ENCODE measurements around the gene MTSS2.

Gene MTSS2

DNA sequence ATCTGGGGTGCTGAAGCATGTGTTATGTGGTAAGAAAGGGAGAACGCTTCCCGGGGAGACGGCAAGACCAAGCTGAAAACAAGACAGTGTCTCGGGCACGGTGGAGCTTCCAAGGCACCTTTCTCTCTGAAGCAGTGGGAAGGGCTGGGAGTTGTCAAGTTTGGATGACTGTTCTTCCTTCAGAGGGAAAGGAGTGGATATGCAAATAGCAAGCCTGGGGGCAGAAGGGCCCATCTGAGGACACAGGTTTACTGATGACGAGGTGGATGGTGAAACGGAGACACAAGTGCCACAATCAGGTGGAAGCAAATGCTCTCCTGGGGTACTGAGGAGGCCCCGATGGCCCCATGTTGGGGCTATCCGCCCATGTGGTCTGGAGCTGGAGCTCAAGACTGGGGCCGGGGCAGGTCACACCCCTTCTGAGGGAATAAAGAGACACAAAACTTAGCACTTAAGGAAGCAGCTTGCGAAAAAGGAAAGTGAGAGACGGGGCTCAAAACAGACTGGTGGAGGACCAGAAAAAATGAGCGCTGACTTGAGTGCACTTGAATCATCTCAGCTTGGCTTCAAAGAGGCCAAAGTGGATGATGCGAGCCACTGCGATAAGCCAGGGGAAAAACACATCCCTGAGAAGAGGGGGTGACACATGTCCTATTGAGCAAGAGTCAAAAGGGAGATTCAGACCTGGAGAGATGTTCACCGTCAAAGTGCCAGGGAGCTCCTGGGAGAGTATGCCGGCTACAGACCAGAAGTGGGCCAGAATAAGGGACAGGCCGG lies 34.8 kb upstream of the MTSS2 start:
- Histone ChIP-seq H3K4me2 (peak overlapping the region in 9 of 11 experiments; percentile 31 to 68 (median 49); a peak in 15 of 22 replicates), H3K27ac (no peak overlapping the region), H3K27me3 (no peaks in the 10 kb centered on the region), H3K9me3 (replicated peaks in 1 of 11) (peaks cover 0 to 14% (median 0%) of the 10 kb centered on the region in 11 experiments; a peak in 5 of 22 replicates), H4K20me1 (peaks cover 0 to 100% (median 4%) of the 10 kb centered on the region in 11 experiments; a peak in 11 of 22 replicates), H3K36me3 (peaks cover 13 to 100% (median 49%) of the 10 kb centered on the region in 11 experiments; a peak in 21 of 22 replicates), H3K4me3 (no peak overlapping the region), H3K9ac (no peak overlapping the region), H3K4me1 (peaks cover 30 to 35% (median 34%) of the 10 kb centered on the region in 10 experiments)
- TF ChIP-seq Cebpa-rat (IDR thresholded peaks at IDR 0.05), result no peak

GRCh38 chr16:70717065-70717464 lies 31.2 kb upstream of the MTSS2 start:
- H3K4me1 ChIP-seq, result peaks cover 36 to 70% (median 67%) of the 10 kb centered on the region in 10 experiments
- no peaks in the 10 kb centered on the region for H3K27me3 ChIP-seq
- H3K9ac ChIP-seq, result peak overlapping the region in 2 of 11 experiments; percentile 22 to 47; a peak in 2 of 22 replicates
- H3K36me3 ChIP-seq, result peaks cover 13 to 99% (median 27%) of the 10 kb centered on the region in 11 experiments; a peak in 20 of 22 replicates
- peaks cover 0 to 14% (median 0%) of the 10 kb centered on the region in 11 experiments; a peak in 5 of 22 replicates for H3K9me3 ChIP-seq (replicated peaks in 1 of 11)
- no peak overlapping the region for H3K4me3 ChIP-seq
- peaks cover 0 to 100% (median 9%) of the 10 kb centered on the region in 11 experiments; a peak in 11 of 22 replicates for H4K20me1 ChIP-seq
- H3K4me2 ChIP-seq, result 0 out of 22 replicates have a peak overlapping the region, but pooled peaks of 1 of the 11 experiments have one; percentile 17
- no peak for TF ChIP-seq Cebpa-rat (IDR thresholded peaks at IDR 0.05)
- no peak overlapping the region for H3K27ac ChIP-seq

DNA sequence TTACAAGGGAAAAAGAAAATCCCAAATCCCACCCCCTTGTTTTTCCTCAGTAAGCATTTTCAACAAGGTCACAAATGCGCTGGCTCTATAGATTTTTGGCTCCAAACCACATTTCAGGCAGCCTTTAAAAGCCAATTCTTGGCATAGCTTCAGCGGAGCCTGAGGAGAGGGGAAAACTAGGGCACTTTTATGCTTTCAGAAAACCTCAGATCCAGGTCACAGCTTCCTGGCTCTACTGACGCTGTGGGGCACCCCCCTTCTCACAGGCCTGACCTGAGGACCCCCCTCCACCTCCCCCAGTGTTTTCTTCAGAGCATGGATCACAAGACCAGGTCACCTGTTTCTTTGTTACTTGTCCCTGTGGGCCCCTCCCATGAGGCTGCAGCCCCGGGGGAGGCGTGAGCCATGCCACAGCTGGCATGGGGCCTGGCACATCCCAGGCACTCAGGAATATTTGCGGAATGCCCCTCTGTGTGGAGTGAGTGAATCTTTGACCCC lies 30.1 kb upstream of the MTSS2 start:
- Histone ChIP-seq H4K20me1 (peaks cover 0 to 100% (median 9%) of the 10 kb centered on the region in 11 experiments; a peak in 10 of 22 replicates), H3K9ac (peak overlapping the region in 4 of 11 experiments; percentile 2 to 47 (median 14); a peak in 4 of 22 replicates), H3K36me3 (peaks cover 13 to 99% (median 23%) of the 10 kb centered on the region in 11 experiments; a peak in 20 of 22 replicates), H3K4me1 (peaks cover 32 to 70% (median 58%) of the 10 kb centered on the region in 10 experiments), H3K4me3 (no peak overlapping the region), H3K27me3 (no peaks in the 10 kb centered on the region), H3K4me2 (peak overlapping the region; percentile 1 to 90 (median 73); a peak in 18 of 22 replicates), H3K27ac (0 out of 22 replicates have a peak overlapping the region, but pooled peaks of 1 of the 11 experiments have one; percentile 14), H3K9me3 (replicated peaks in 1 of 11) (peaks cover 0 to 14% (median 0%) of the 10 kb centered on the region in 11 experiments; a peak in 5 of 22 replicates)
- no peak for TF ChIP-seq Cebpa-rat (IDR thresholded peaks at IDR 0.05)

GRCh38 chr16:70715055-70715858 lies 29.4 kb upstream of the MTSS2 start:
- Histone ChIP-seq H3K9ac (peak overlapping the region in 7 of 11 experiments; percentile 2 to 49 (median 9); a peak in 7 of 22 replicates), H3K27me3 (no peaks in the 10 kb centered on the region), H3K4me1 (peaks cover 35 to 70% (median 60%) of the 10 kb centered on the region in 10 experiments), H3K27ac (peak overlapping the region in 7 of 11 experiments; percentile 7 to 55 (median 24); a peak in 11 of 22 replicates), H3K4me3 (no peak overlapping the region), H3K4me2 (peak overlapping the region; percentile 9 to 90 (median 73); a peak in 20 of 22 replicates), H3K36me3 (peaks cover 13 to 99% (median 25%) of the 10 kb centered on the region in 11 experiments; a peak in 20 of 22 replicates), H4K20me1 (peaks cover 0 to 100% (median 9%) of the 10 kb centered on the region in 11 experiments; a peak in 10 of 22 replicates), H3K9me3 (replicated peaks in 1 of 11) (peaks cover 0 to 9% (median 0%) of the 10 kb centered on the region in 11 experiments; a peak in 5 of 22 replicates)
- no peak for TF ChIP-seq Cebpa-rat (IDR thresholded peaks at IDR 0.05)

GRCh38 chr16:70714581-70715054 lies 28.8 kb upstream of the MTSS2 start:
- no peak for TF ChIP-seq Cebpa-rat (IDR thresholded peaks at IDR 0.05)
- Histone ChIP-seq H3K9me3 (replicated peaks in 1 of 11) (peaks cover 0 to 3% (median 0%) of the 10 kb centered on the region in 11 experiments; a peak in 5 of 22 replicates), H3K27me3 (no peaks in the 10 kb centered on the region), H3K27ac (peak overlapping the region in 7 of 11 experiments; percentile 7 to 55 (median 24); a peak in 11 of 22 replicates), H3K36me3 (peaks cover 8 to 99% (median 19%) of the 10 kb centered on the region in 11 experiments; a peak in 20 of 22 replicates), H4K20me1 (peaks cover 0 to 100% (median 9%) of the 10 kb centered on the region in 11 experiments; a peak in 10 of 22 replicates), H3K4me2 (peak overlapping the region; percentile 9 to 90 (median 73); a peak in 20 of 22 replicates), H3K4me1 (peaks cover 41 to 73% (median 65%) of the 10 kb centered on the region in 10 experiments), H3K4me3 (no peak overlapping the region), H3K9ac (peak overlapping the region in 5 of 11 experiments; percentile 4 to 49 (median 9); a peak in 6 of 22 replicates)

DNA sequence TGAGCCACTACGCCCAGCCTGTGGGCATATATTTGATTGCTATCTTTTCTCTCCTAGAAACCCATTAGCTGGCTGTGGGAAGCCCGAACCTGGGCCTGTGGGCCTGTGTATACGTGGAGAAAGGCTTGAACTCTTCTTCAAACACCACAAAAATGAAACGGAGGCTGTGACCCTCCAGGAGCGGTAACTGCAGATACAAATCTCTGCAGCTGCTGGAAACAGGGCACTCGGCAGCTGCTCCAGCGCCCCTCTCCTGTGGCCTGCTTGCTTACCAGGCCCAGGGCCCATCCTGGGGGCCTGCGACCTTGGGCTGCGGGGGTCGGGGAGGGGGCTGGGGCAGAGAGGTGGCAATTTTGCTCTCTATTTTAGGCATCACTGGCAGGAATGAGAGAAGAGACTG lies 28.0 kb upstream of the MTSS2 start:
- Histone ChIP-seq H4K20me1 (peaks cover 0 to 100% (median 9%) of the 10 kb centered on the region in 11 experiments; a peak in 10 of 22 replicates), H3K27me3 (no peaks in the 10 kb centered on the region), H3K36me3 (peaks cover 4 to 98% (median 11%) of the 10 kb centered on the region in 11 experiments; a peak in 19 of 22 replicates), H3K4me3 (no peak overlapping the region), H3K9ac (no peak overlapping the region; a peak in 1 of 22 replicates), H3K27ac (peak overlapping the region in 2 of 11 experiments; percentile 31 to 35; a peak in 1 of 22 replicates), H3K4me2 (peak overlapping the region in 9 of 11 experiments; percentile 52 to 90 (median 74); a peak in 18 of 22 replicates), H3K9me3 (replicated peaks in 1 of 11) (no peaks in the 10 kb centered on the region), H3K4me1 (peaks cover 41 to 77% (median 66%) of the 10 kb centered on the region in 10 experiments)
- no peak for TF ChIP-seq Cebpa-rat (IDR thresholded peaks at IDR 0.05)

- H3K9me3 ChIP-seq (replicated peaks in 1 of 11), result no peaks in the 10 kb centered on the region
- no peak overlapping the region for H3K4me3 ChIP-seq
- no peak for TF ChIP-seq Cebpa-rat (IDR thresholded peaks at IDR 0.05)
- H3K27ac ChIP-seq, result peak overlapping the region in 5 of 11 experiments; percentile 12 to 47 (median 31); a peak in 7 of 22 replicates
- peaks cover 0 to 98% (median 12%) of the 10 kb centered on the region in 11 experiments; a peak in 13 of 22 replicates for H3K36me3 ChIP-seq
- peaks cover 41 to 77% (median 66%) of the 10 kb centered on the region in 10 experiments for H3K4me1 ChIP-seq
- H3K27me3 ChIP-seq, result no peaks in the 10 kb centered on the region
- peak overlapping the region in 3 of 11 experiments; percentile 5 to 15 (median 7); a peak in 4 of 22 replicates for H3K9ac ChIP-seq
- peak overlapping the region in 9 of 11 experiments; percentile 52 to 90 (median 74); a peak in 18 of 22 replicates for H3K4me2 ChIP-seq
- peaks cover 0 to 100% (median 9%) of the 10 kb centered on the region in 11 experiments; a peak in 10 of 22 replicates for H4K20me1 ChIP-seq
Observed at GRCh38 chr16:70713342-70713741, 27.5 kb upstream of the MTSS2 start.
